ENCODE results near the gene NDNF.
A peak's percentile ranks its signal among the peaks of the same experiment; 100 is the strongest.

The NDNF gene

GRCh38 chr4:121061861-121062260 is 10.5 kb downstream of the NDNF start:
- no peak for ATAC-seq (replicated peaks)
- Mint-ChIP-seq H3K4me3 (no peak overlapping the region), H3K4me1 (ENCODE audit: low read depth in 2 of 2) (no peaks in the 10 kb centered on the region), H3K9me3 (no peaks in the 10 kb centered on the region), H3K36me3 (ENCODE audit: insufficient read depth) (no peaks in the 10 kb centered on the region), H3K27me3 (peaks cover 52 to 55% of the 10 kb centered on the region in 2 donors), H3K27ac (no peak overlapping the region)
- DNase-seq: no peak

- H3K4me3 Mint-ChIP-seq: no peak overlapping the region
- ATAC-seq (replicated peaks): no peak
- no peaks in the 10 kb centered on the region for H3K9me3 Mint-ChIP-seq
- H3K36me3 Mint-ChIP-seq (ENCODE audit: insufficient read depth): no peaks in the 10 kb centered on the region
- no peak for DNase-seq
- no peak overlapping the region for H3K27ac Mint-ChIP-seq
- H3K4me1 Mint-ChIP-seq (ENCODE audit: low read depth in 2 of 2): no peaks in the 10 kb centered on the region
- H3K27me3 Mint-ChIP-seq: peaks cover 58 to 61% of the 10 kb centered on the region in 2 donors
These were observed 11.1 kb downstream of the NDNF start for GRCh38 chr4:121061215-121061614.

GRCh38 chr4:121057466-121057922 is 14.8 kb downstream of the NDNF start:
- no peaks in the 10 kb centered on the region for H3K9me3 Mint-ChIP-seq
- H3K4me3 Mint-ChIP-seq: no peak overlapping the region
- H3K27me3 Mint-ChIP-seq: peaks cover 53 to 54% of the 10 kb centered on the region in 2 donors
- H3K36me3 Mint-ChIP-seq (ENCODE audit: insufficient read depth): no peaks in the 10 kb centered on the region
- DNase-seq (no peak), ATAC-seq (replicated peaks) (no peak)
- peaks cover 2 to 7% of the 10 kb centered on the region in 2 donors for H3K4me1 Mint-ChIP-seq (ENCODE audit: low read depth in 2 of 2)
- no peak overlapping the region for H3K27ac Mint-ChIP-seq

GRCh38 chr4:121056066-121056465 is 16.3 kb downstream of the NDNF start:
- Mint-ChIP-seq H3K36me3 (ENCODE audit: insufficient read depth) (no peaks in the 10 kb centered on the region), H3K4me3 (no peak overlapping the region), H3K27ac (no peak overlapping the region), H3K4me1 (ENCODE audit: low read depth in 2 of 2) (peaks cover 2 to 7% of the 10 kb centered on the region in 2 donors), H3K9me3 (no peaks in the 10 kb centered on the region), H3K27me3 (peaks cover 50% of the 10 kb centered on the region in 2 donors)
- DNase-seq (no peak), ATAC-seq (replicated peaks) (no peak)

- peaks cover 2 to 7% of the 10 kb centered on the region in 2 donors for H3K4me1 Mint-ChIP-seq (ENCODE audit: low read depth in 2 of 2)
- DNase-seq (no peak), ATAC-seq (replicated peaks) (no peak)
- H3K27ac Mint-ChIP-seq: peak overlapping the region in 1 of 2 donors; percentile 39
- H3K4me3 Mint-ChIP-seq: no peak overlapping the region
- H3K36me3 Mint-ChIP-seq (ENCODE audit: insufficient read depth): no peaks in the 10 kb centered on the region
- H3K9me3 Mint-ChIP-seq: no peaks in the 10 kb centered on the region
- peaks cover 33 to 36% of the 10 kb centered on the region in 2 donors for H3K27me3 Mint-ChIP-seq
These were observed 18.0 kb downstream of the NDNF start for GRCh38 chr4:121054373-121054772.

GRCh38 chr4:121053601-121054143 is 18.7 kb downstream of the NDNF start:
- Mint-ChIP-seq H3K36me3 (ENCODE audit: insufficient read depth) (no peaks in the 10 kb centered on the region), H3K27ac (no peak overlapping the region), H3K27me3 (peaks cover 26 to 31% of the 10 kb centered on the region in 2 donors), H3K4me3 (no peak overlapping the region), H3K4me1 (ENCODE audit: low read depth in 2 of 2) (peaks cover 2 to 7% of the 10 kb centered on the region in 2 donors), H3K9me3 (no peaks in the 10 kb centered on the region)
- DNase-seq (no peak), ATAC-seq (replicated peaks) (no peak)

- Mint-ChIP-seq H3K36me3 (ENCODE audit: insufficient read depth) (no peaks in the 10 kb centered on the region), H3K27ac (no peak overlapping the region), H3K4me3 (no peak overlapping the region), H3K27me3 (peaks cover under 1 to 8% of the 10 kb centered on the region in 2 donors), H3K4me1 (ENCODE audit: low read depth in 2 of 2) (peaks cover 2 to 7% of the 10 kb centered on the region in 2 donors), H3K9me3 (no peaks in the 10 kb centered on the region)
- ATAC-seq (replicated peaks) (no peak), DNase-seq (no peak)
These were observed 22.0 kb downstream of the NDNF start for GRCh38 chr4:121050300-121050699.

- H3K27me3 Mint-ChIP-seq: peaks cover 7% of the 10 kb centered on the region in 2 donors
- no peaks in the 10 kb centered on the region for H3K36me3 Mint-ChIP-seq (ENCODE audit: insufficient read depth)
- no peak overlapping the region for H3K27ac Mint-ChIP-seq
- DNase-seq (no peak), ATAC-seq (replicated peaks) (no peak)
- peaks cover 2 to 7% of the 10 kb centered on the region in 2 donors for H3K4me1 Mint-ChIP-seq (ENCODE audit: low read depth in 2 of 2)
- no peaks in the 10 kb centered on the region for H3K9me3 Mint-ChIP-seq
- no peak overlapping the region for H3K4me3 Mint-ChIP-seq
These were observed 23.2 kb downstream of the NDNF start for GRCh38 chr4:121049072-121049599.

- ATAC-seq (replicated peaks): no peak
- no peaks in the 10 kb centered on the region for H3K36me3 Mint-ChIP-seq (ENCODE audit: insufficient read depth)
- H3K27ac Mint-ChIP-seq: no peak overlapping the region
- H3K4me3 Mint-ChIP-seq: no peak overlapping the region
- no peaks in the 10 kb centered on the region for H3K4me1 Mint-ChIP-seq (ENCODE audit: low read depth in 2 of 2)
- no peak for DNase-seq
- H3K27me3 Mint-ChIP-seq: peaks cover 7% of the 10 kb centered on the region in 2 donors
- no peaks in the 10 kb centered on the region for H3K9me3 Mint-ChIP-seq
These were observed 24.2 kb downstream of the NDNF start for GRCh38 chr4:121048165-121048564.

- Mint-ChIP-seq H3K27me3 (peaks cover 7% of the 10 kb centered on the region in 2 donors), H3K36me3 (ENCODE audit: insufficient read depth) (no peaks in the 10 kb centered on the region), H3K4me3 (no peak overlapping the region), H3K27ac (no peak overlapping the region), H3K9me3 (no peaks in the 10 kb centered on the region), H3K4me1 (ENCODE audit: low read depth in 2 of 2) (peaks cover 2 to 6% of the 10 kb centered on the region in 2 donors)
- DNase-seq (no peak), ATAC-seq (replicated peaks) (peak; percentile 74)
These were observed 30.8 kb downstream of the NDNF start for GRCh38 chr4:121041307-121042090.

GRCh38 chr4:121034017-121034416 is 38.3 kb downstream of the NDNF start:
- Mint-ChIP-seq H3K9me3 (no peaks in the 10 kb centered on the region), H3K27me3 (no peaks in the 10 kb centered on the region), H3K36me3 (ENCODE audit: insufficient read depth) (no peaks in the 10 kb centered on the region), H3K4me1 (ENCODE audit: low read depth in 2 of 2) (no peaks in the 10 kb centered on the region), H3K27ac (no peak overlapping the region), H3K4me3 (no peak overlapping the region)
- ATAC-seq (replicated peaks) (no peak), DNase-seq (no peak)

GRCh38 chr4:121030711-121031110 is 41.6 kb downstream of the NDNF start:
- ATAC-seq (replicated peaks) (no peak), DNase-seq (no peak)
- Mint-ChIP-seq H3K4me3 (no peak overlapping the region), H3K9me3 (no peaks in the 10 kb centered on the region), H3K27me3 (peaks cover 3 to 11% of the 10 kb centered on the region in 2 donors), H3K27ac (no peak overlapping the region), H3K4me1 (ENCODE audit: low read depth in 2 of 2) (no peaks in the 10 kb centered on the region), H3K36me3 (ENCODE audit: insufficient read depth) (no peaks in the 10 kb centered on the region)

- no peak for DNase-seq
- Mint-ChIP-seq H3K9me3 (no peaks in the 10 kb centered on the region), H3K36me3 (ENCODE audit: insufficient read depth) (no peaks in the 10 kb centered on the region), H3K27me3 (peaks cover 7 to 15% of the 10 kb centered on the region in 2 donors), H3K4me1 (ENCODE audit: low read depth in 2 of 2) (no peaks in the 10 kb centered on the region), H3K4me3 (no peak overlapping the region), H3K27ac (no peak overlapping the region)
- no peak for ATAC-seq (replicated peaks)
These were observed 42.2 kb downstream of the NDNF start for GRCh38 chr4:121030131-121030530.

- H3K36me3 Mint-ChIP-seq (ENCODE audit: insufficient read depth): no peaks in the 10 kb centered on the region
- DNase-seq (no peak), ATAC-seq (replicated peaks) (no peak)
- peaks cover 25 to 42% of the 10 kb centered on the region in 2 donors for H3K27me3 Mint-ChIP-seq
- no peak overlapping the region for H3K4me3 Mint-ChIP-seq
- no peaks in the 10 kb centered on the region for H3K9me3 Mint-ChIP-seq
- no peaks in the 10 kb centered on the region for H3K4me1 Mint-ChIP-seq (ENCODE audit: low read depth in 2 of 2)
- H3K27ac Mint-ChIP-seq: no peak overlapping the region
These were observed 46.3 kb downstream of the NDNF start for GRCh38 chr4:121026034-121026433.

Data from effector memory CD8-positive, alpha-beta T cell (primary cell).